K562 (cell line): Measurements from ENCODE around the gene MATCAP1.

Source experiments
- ARID3A ChIP-seq: IDR thresholded peaks from 2 replicates; pipeline ENCODE4 v1.6.1; 2012; ENCODE audit warnings: low read depth, low read length, improper control_type of control experiment, borderline replicate concordance
- BHLHE40 ChIP-seq: IDR thresholded peaks from 2 replicates; pipeline ENCODE4 v1.6.1; 2011; ENCODE audit warnings: low read length, improper control_type of control experiment
- CTCF ChIP-seq, 3 experiments: IDR thresholded peaks in 2 of 3; conservative IDR thresholded peaks in 1 of 3; 2 replicates each; pipeline ENCODE4 v1.5.1; 2011 to 2012; ENCODE audit warnings: low read length in 3 of 3, mild to moderate bottlenecking in 3 of 3, control low read depth in 2 of 3, improper control_type of control experiment in 1 of 3, inconsistent platforms in 1 of 3, low read depth in 1 of 3, mixed read lengths in 1 of 3, moderate library complexity in 1 of 3; ENCODE audit not compliant: insufficient read depth in 2 of 3
- EZH2 ChIP-seq: IDR thresholded peaks from 2 replicates; pipeline ENCODE4 v1.6.1; 2012; ENCODE audit warnings: low read depth, mild to moderate bottlenecking, inconsistent platforms, low read length, borderline replicate concordance
- FOS ChIP-seq: IDR thresholded peaks from 3 replicates; pipeline ENCODE4 v1.6.1; 2011; ENCODE audit not compliant: insufficient read length; ENCODE audit errors: extremely low read depth
- NRF1 ChIP-seq, 2 experiments: fragments of 450-650 bp; IDR thresholded peaks in 1 of 2; conservative IDR thresholded peaks in 1 of 2; 2 replicates each; pipeline ENCODE4 v1.6.1; 2014; ENCODE audit warnings: mild to moderate bottlenecking in 2 of 2
- POLR2AphosphoS5 ChIP-seq: IDR thresholded peaks from 2 replicates; pipeline ENCODE4 v1.6.1; 2011; ENCODE audit warnings: mild to moderate bottlenecking, low read depth, low read length, moderate library complexity; ENCODE audit not compliant: control insufficient read depth, insufficient read depth
- TGIF2 ChIP-seq: sonication (generic); formaldehyde crosslinking; IDR thresholded peaks from 2 replicates; pipeline ENCODE4 v1.8.1; 2022; ENCODE audit warnings: mild to moderate bottlenecking, missing genetic modification reagents, moderate library complexity

GRCh38 chr16:67195676-67196075, 11.9 kb upstream of the MATCAP1 start:
- TF ChIP-seq NRF1 (conservative IDR thresholded peaks at IDR 0.05 in 1 of 2, IDR thresholded peaks at IDR 0.05 in 1 of 2) (no peak), BHLHE40 (no peak), CTCF (IDR thresholded peaks at IDR 0.05 in 2 of 3, conservative IDR thresholded peaks at IDR 0.05 in 1 of 3; ENCODE audit: insufficient read depth in 2 of 3, low read depth in 1 of 3, low read length in 3 of 3) (no peak), ARID3A (no peak), FOS (no peak), POLR2AphosphoS5 (no peak), EZH2 (no peak), TGIF2 (CRISPR knock-in tag) (no peak)
